GM19372 (cell line): Measurements from ENCODE around the gene PLPP2.
"Not testable (repeated sequence)": the region's sequence is repeated elsewhere in the genome, so short reads cannot be mapped to it uniquely, and the experiment has no call there.

Experiments used
- ATAC-seq: cut with Tn5 transposase; IDR thresholded peaks from one replicate; pipeline ENCODE4 v1.9.1; 2021; ENCODE audit warnings: mild to moderate bottlenecking, low read depth, moderate library complexity; ENCODE audit not compliant: unreplicated experiment

The PLPP2 gene

DNA sequence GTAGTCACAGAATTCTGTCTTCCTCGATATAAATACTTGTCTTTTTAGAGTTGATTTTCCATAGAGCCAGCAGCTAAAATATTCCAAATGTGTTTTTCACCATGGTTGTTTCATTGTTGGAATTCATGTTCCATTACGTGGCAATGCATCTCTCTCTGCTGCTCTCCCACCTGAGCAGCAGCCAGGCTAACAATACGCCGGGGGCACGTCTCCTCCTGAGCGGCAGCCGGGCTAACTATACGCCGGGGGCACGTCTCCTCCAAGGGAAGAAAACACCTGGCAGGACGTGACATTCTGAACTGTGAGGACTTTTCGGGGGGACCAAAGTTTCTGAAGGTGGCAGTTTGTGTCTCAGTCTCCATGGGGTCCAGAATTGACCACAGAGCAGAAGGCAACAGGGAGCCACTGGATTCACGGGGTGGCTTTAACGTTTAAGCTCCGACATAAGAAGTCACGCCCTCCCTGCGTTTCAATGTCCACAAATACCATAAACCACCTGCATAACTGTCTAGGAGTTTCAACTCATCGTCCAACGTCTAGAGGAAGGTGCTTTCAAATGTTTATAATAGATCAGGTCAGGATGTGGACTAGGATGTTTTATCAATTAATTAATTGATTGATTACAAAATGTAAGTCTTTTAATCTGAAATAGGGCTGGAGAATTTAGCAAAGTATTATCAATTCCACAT lies 15.1 kb downstream of the PLPP2 start:
- no peak for ATAC-seq

DNA sequence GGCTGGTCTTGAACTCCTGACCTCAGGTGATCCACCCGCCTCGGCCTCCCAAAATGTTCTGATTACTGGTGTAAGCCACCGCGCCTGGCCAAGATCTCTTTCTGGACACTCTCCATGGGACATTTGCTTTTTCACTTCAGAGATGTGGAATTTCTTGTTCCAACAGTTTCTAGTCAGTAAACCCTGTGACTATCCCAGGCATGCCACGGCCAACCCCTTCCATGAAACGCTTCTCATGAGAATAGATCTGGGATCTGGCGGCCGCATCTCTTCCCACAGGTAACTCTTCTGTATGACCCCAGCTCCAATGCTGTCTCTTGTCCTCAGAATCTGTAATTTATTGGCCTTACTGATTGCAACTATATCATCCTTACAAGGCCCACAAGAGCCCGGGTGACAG lies 16.2 kb downstream of the PLPP2 start:
- ATAC-seq = no peak

- ATAC-seq = no peak
Observed at GRCh38 chr19:273393-273792, 17.8 kb downstream of the PLPP2 start.

- ATAC-seq = no peak
Observed at GRCh38 chr19:271856-272255, 19.3 kb downstream of the PLPP2 start.

DNA sequence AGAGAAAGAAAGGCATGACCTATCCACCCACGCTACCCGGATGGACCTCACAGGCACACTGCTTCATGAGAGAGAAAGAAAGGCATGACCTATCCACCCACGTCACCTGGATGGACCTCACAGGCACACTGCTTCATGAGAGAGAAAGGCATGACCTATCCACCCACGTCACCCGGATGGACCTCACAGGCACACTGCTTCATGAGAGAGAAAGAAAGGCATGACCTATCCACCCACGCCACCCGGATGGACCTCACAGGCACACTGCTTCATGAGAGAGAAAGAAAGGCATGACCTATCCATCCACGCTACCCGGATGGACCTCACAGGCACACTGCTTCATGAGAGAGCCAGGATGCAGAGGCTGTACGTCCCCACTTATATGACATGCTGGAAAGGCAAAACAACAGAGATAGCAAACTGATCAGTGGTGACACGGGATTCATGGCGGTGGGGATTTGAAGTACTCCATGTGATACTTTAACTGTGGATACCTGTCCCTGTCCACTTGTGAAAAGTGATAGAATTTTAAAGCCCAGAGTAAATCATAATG lies 20.4 kb downstream of the PLPP2 start:
- ATAC-seq = not testable (repeated sequence)

GRCh38 chr19:269241-269640 lies 22.0 kb downstream of the PLPP2 start:
- no peak for ATAC-seq

DNA sequence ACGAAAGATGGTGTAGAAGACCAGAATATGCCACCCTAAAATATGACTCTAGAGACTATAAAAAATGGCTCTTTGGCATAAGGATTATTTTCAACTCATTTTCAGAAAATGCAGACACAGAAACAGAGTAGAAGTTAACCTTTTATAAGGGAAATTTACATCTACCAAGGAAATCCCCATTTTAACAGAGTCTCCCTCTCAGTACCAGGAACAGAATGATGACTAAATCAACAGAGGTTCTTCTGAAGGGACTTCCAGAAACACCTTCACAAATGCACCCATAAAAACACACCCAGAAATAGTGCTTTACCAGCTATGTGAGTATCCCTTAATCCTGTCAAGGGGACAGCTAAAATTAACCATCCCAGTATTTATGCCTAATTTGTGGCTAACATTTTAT lies 29.1 kb downstream of the PLPP2 start:
- ATAC-seq = no peak

DNA sequence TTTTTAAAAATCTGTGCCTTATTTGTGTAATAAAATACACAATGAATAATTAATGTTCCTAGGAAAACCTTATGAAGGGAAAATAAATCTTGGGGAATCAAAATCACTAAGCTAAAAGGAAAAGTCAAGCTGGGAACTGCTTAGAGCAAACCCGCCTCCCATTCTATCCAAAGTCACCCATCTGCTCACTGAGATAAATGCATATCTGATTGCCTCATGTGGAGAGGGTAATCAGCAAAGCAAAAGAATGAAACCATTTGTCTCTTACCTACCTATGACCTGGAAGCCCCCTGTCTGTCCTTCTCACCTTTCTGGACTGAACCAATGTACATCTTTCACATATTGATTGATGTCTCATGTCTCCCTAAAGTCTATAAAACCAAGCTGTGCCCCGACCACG lies 34.4 kb downstream of the PLPP2 start:
- not testable (repeated sequence) for ATAC-seq

GRCh38 chr19:252421-253186 lies 38.6 kb downstream of the PLPP2 start:
- not testable (repeated sequence) for ATAC-seq

DNA sequence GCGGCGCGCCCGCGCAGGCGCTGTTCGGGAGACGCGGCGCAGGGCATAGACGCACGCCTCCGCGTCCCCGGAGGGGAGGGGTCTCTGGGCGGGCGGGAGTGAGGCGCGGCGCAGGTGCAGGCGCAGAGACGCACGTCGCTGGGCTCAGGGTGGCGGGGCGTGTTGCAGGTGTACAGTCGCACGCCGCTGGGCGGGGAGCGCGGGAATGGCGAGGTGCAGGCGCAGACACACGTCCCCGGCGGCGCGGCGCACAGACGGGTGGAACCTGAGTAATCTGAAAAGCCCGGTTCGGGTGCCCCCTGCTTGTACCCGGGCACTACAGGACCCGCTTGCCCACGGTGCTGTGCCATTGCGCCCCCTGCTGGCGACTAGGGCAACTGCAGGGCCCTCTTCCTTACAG lies 44.7 kb downstream of the PLPP2 start:
- ATAC-seq = no peak

GRCh38 chr19:245900-246299 lies 45.3 kb downstream of the PLPP2 start:
- not testable (repeated sequence) for ATAC-seq

GRCh38 chr19:245457-245856 lies 45.7 kb downstream of the PLPP2 start:
- ATAC-seq = no peak
